KG1 (cell line): Measurements from ENCODE around the gene NEK9.

Experiments used
- DNase-seq: peaks from one replicate; lab custom pipeline; 2025; lab: John Stamatoyannopoulos, UW

Gene NEK9

DNA sequence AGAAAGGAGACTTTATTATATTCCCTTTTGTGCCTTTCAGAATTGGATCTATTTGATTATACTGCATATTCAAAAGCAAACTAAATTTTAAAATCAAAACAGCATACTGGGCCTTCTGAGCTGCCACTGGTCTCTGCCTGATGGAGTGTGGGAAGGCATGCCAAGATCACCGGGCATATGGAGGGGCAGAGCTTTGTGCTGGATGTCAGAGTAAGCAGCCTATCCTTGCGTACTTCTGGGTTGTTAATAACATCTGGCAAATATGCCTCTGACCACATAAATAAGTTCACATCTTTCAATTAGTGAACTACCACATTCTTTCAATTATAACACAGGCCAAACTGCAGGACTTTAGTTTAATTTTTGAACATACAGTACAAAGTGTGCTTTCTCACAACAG is 93.9 kb downstream of the NEK9 start:
- no peak for DNase-seq

GRCh38 chr14:75030147-75030546 is 96.7 kb downstream of the NEK9 start:
- no peak for DNase-seq
